GOT3 (cell line): ENCODE results near the gene C15orf62.

Source experiments
- DNase-seq: peaks from one replicate; lab custom pipeline; 2025; ENCODE audit warnings: mixed read lengths; lab: John Stamatoyannopoulos, UW

The C15orf62 gene, protein sequence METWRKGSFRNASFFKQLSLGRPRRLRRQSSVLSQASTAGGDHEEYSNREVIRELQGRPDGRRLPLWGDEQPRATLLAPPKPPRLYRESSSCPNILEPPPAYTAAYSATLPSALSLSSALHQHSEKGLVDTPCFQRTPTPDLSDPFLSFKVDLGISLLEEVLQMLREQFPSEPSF

DNA sequence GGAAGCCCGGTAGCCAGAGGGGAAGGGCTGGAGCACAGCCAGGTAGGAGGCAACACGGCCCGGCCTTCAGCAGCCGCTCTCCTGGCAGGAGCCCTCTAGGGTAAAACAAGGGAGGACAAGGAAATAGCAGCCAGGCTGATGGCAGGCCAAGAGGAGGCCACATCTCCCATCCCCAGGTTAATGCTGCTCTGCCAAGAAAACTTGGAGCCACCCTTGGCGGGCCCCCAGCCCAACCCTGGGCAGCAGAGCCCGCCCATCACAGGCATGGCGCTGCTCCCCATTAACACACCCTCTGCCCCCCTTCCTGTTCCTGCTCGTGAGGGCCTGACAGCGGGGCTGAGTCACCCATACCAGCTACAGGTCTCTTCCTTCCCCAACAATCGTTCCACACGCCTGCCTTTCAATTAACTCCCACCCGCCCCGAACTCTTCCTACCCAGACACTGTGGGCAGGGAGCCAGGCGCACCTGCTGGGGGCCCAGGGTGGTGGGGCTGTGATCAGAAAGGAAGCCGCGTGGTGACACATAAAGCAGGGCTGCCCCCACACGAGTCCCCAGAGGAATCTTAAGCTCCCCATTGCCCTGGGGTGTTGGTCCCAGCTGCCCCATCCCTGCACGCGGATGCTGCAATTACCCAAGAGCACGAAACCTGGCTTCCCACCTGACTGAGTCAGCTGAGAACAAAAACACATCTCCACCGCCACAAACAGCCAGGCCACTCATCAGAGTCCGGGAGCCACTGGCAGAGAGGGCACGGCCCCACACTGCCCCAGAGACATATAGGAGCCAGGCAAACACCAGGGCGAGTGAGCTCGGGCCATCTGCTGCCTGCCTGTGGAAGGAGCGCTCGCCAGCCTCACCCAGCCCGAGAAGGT lies at the start of gene C15orf62:
Gene C15orf62 (plus strand): TSS at position 707 of the 873 bp plus-strand sequence. CDS start 516 bp downstream, outside the sequence.
- DNase-seq, result no peak

DNA sequence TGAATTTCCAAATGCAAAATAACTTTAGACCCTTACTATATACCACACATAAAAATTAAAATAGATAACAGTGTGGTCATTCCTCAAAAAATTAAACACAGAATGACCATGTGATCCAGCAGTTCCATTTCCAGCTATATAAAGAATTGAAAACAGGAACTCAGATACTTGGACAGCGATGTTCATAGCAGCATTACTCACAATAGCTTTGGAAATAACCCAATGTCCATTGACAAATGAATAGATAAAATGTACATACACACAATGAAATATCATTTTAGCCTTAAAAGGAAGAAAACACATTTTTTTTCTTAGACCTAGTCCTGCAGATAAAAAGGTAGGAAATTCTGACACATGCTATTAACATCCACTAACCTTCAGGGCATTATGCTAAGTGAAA lies 48.1 kb upstream of the C15orf62 start:
- no peak for DNase-seq

DNA sequence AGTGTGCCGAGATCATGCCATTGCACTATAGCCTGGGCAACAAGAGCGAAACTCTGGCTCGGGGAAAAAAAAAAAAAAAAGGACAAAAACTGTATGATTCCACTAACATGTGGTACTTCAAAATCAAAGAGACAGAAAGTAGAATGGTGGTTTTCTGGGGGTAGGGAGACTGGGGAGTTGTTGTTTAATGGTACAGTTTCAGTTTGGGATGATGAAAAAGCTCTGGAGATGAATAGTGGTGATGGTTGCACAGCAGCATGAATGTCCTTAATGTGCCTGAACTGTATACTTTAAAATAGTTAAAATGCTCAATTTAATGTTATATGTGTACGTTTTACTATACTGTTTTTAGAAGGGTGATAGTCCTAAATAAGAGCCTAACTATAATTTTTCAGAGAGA lies 47.4 kb upstream of the C15orf62 start:
- no peak for DNase-seq

DNA sequence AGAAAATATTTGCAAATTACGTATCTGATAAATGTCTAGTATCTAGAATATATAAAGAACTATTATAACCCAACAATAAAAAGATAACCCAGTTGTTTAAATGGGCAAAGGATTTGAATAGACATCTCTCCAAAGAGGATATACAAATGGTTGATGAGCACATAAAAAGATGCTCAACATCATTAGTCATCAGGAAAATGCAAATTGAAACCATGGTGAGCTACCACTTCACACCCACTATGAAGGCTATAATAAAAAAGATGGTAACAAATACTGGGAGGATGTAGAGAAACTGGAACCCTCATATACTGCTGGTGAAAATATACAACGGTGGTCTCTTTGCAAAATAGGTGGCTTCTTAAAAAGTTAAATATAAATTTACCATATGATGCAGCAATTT lies 46.8 kb upstream of the C15orf62 start:
- no peak for DNase-seq

- DNase-seq, result no peak
These were observed 45.9 kb upstream of the C15orf62 start for GRCh38 chr15:40723919-40724318.

DNA sequence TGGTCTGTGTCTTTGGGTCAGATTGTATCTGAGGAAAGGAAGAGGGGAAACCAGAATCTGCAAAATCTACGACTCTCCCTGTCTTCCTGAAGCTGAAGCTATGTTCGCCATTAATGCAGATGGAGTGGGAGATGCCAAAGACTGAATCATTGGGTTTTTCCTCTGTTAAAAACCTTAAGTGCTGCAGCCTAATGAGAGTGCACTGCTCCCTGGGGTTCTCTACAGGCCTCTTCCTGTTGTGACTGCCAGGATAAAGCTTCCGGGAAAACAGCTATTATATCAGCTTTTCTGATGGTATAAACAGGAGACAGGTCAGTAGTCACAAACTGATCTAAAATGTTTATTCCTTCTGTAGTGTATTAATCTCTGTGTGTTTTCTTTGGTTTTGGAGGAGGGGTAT lies 38.7 kb upstream of the C15orf62 start:
- no peak for DNase-seq

DNA sequence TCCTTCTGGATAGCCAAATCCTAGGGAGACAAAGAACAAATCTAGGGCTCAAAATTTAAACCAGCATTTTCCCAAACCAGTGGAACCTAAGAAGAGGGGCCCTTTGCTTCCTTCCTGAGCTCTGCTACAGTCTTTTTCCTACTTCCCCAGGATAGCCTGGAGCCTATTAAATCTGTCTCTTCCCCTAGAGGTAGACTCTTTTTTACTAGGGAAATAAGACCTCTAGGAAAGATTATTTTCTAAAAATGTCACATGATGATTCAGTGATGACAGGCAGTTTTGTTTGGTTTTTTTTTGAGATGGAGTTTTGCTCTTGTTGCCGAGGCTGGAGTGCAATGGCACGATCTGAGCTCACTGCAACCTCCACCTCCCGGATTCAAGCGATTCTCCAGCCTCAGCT lies 33.2 kb upstream of the C15orf62 start:
- no peak for DNase-seq

DNA sequence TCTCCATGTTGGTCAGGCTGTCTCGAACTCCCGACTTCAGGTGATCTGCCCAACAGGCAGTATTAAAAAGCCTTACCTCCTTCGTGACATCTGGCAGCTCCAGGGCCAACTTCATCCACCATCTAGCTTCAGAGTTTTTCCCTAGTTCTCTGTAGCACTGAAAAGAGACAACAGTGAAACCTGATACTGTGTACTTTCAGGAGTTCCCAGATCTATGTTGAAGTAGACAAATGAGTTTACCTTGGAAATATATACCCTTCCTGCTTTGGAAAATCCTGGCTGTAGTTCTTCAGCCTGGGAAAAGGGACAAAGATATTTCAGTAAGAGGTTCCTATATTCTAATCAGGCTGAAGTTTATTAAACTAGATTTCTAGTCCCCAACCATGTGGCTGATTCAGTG lies 32.7 kb upstream of the C15orf62 start:
- DNase-seq, result no peak

GRCh38 chr15:40739047-40739446 lies 30.7 kb upstream of the C15orf62 start:
- DNase-seq, result no peak

- DNase-seq, result no peak
These were observed 29.9 kb upstream of the C15orf62 start for GRCh38 chr15:40739854-40740253.

DNA sequence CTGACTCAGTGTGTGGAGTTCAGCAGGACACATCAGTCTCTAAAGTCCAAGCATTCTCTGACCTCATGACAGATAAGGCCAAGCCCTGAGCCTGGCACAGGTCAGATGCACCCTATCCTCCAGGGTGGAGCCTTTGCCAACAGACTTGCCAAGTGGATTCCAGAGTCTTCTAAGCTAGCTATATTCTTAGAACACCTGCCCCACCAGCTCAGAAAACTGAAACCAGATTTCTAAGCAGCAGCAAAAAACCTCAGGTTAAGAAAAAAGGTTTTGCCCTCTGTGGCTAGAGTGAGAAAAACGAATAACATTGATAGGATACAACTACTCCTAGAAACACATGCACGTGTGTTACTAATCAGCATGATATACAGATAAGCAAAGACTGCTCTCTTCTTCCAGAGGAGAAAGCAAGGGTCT lies 26.3 kb upstream of the C15orf62 start:
- no peak for DNase-seq

- peak; percentile 22 for DNase-seq
These were observed 25.6 kb upstream of the C15orf62 start for GRCh38 chr15:40743921-40744814.

DNA sequence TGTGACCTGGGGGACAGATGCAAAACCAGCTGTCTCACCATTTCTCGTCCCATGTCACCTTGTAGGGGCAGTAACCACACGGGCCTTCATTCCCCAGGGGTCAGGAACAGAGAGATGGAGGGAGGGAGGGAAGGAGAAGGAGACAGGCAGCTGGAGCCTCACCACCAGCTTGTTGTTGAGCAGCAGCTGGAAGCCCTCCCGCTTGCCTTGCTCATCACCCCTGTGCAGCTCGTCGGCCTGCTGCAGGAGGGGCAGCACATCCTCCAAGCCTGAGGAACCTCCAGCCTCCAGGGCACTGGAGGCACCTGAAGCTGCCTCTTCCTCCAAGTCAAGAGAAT lies 25.0 kb upstream of the C15orf62 start:
- DNase-seq, result no peak

- DNase-seq, result no peak
These were observed 22.8 kb upstream of the C15orf62 start for GRCh38 chr15:40746916-40747418.

- DNase-seq, result no peak
These were observed 21.8 kb upstream of the C15orf62 start for GRCh38 chr15:40747685-40748631.

DNA sequence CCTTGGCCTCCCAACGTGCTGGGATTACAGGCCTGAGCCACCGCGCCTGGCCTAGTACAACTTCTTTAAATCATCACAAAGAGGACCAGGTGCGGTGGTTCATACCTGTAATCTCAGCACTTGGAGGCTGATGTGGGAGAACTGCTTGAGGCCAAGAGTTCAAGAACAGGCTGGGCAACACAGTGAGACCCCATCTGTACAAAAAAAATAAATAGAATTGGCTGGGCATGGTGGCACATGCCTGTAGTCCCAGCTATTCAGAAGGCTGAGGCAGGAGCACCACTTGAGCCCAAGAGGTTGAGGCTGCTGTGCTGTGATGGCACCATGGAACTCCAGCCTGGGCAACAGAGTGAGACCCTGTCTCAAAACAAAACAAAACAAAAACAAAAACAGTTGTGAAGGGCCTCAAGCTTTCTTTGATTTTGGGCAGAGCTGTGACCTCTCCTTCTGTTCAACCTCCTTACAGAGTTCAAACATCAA lies 20.6 kb upstream of the C15orf62 start:
- DNase-seq, result no peak

- DNase-seq, result no peak
These were observed 18.9 kb upstream of the C15orf62 start for GRCh38 chr15:40750885-40751284.

DNA sequence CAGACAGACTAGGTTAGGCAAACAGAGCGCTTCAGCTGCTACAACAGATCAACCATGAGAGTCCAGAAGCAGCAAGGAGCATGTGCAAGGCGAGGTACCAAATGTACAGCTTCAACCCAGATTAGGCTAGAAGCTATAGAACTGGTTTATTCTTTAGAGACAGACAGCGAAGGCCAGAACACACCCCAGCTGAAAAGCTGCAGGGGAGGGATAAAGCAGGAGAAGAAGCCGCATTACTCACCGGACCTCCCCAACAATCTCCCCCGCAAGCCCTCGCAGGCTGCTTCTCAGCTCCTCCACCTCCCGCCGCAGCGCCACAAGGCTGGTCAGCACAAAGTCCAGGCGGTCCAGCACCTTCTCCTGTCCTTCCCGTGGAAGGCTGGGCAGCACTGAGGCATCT lies 18.0 kb upstream of the C15orf62 start:
- no peak for DNase-seq

GRCh38 chr15:40754574-40754882 lies 15.3 kb upstream of the C15orf62 start:
- DNase-seq, result no peak

DNA sequence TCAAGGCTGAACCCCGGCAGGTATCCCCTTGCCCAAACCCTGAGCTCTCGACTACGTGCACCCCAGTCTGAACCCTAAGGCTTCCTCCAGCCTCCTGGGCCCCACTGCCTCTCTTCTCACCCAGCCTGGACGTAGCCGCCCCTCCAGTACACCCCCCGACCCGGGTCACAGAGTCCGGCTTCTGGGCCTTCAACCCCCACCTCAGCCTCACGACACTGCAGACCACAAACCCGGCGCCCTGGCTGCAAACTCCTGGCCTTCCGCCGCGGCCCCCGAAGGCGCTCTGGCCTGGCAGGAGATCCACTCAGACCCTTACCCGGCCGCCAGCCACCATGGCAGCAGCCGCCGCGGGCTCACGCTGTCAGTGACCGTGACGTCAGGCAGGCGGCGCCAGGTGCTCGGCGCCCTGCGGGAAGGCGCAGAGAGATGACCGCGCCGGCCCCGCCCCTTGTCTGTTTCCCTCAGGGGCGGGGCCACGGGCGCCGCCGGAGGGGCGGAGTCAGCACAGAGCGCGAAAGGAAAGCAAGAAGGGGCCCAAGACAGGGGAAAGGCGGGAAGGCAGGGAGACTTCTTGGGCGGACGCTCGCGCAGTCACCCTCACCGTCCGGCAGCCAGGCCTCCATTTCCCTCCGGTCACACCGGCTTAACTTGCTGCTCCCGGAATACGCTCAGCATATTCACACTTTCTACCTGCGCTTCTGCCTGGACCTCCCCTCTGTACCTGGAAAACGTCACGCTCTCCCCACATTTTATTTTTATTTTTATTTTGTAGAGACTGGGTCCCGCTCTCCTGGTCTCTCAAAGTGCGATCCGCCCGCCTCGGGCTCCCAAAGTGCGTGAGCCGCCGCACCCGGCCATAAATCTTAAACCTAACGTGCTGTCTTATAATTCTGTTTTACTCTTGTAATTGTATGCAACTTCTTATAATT lies 14.6 kb upstream of the C15orf62 start, which contains the start of gene RMDN3:
Gene RMDN3 (minus strand): TSS at position 372 of the 929 bp plus-strand sequence. CDS start 471 bp downstream, outside the sequence.
- DNase-seq, result peak; percentile 56
